HG03521 (cell line): ENCODE measurements around the gene SLC11A2.
"Not testable (repeated sequence)": the region's sequence is repeated elsewhere in the genome, so short reads cannot be mapped to it uniquely, and the experiment has no call there.

Experiments used
- ATAC-seq: cut with Tn5 transposase; IDR thresholded peaks from one replicate; pipeline ENCODE4 v1.9.1; 2021; ENCODE audit warnings: mild to moderate bottlenecking, moderate library complexity; ENCODE audit not compliant: unreplicated experiment

SLC11A2 gene

GRCh38 chr12:50991291-50991690 lies 34.9 kb downstream of the SLC11A2 start:
- ATAC-seq = no peak

- no peak for ATAC-seq
These were observed 35.4 kb downstream of the SLC11A2 start for GRCh38 chr12:50990791-50991190.

- no peak for ATAC-seq
These were observed 35.9 kb downstream of the SLC11A2 start for GRCh38 chr12:50990147-50990727.

- no peak for ATAC-seq
These were observed 37.3 kb downstream of the SLC11A2 start for GRCh38 chr12:50988871-50989270.

GRCh38 chr12:50988051-50988450 lies 38.1 kb downstream of the SLC11A2 start:
- ATAC-seq = no peak

- ATAC-seq = no peak
These were observed 39.0 kb downstream of the SLC11A2 start for GRCh38 chr12:50986966-50987737.

- no peak for ATAC-seq
These were observed 40.9 kb downstream of the SLC11A2 start for GRCh38 chr12:50985322-50985721.

- ATAC-seq = no peak
These were observed 41.4 kb downstream of the SLC11A2 start for GRCh38 chr12:50984586-50985298.

GRCh38 chr12:50981319-50982239 lies 44.6 kb downstream of the SLC11A2 start:
- ATAC-seq = no peak

- no peak for ATAC-seq
These were observed 45.6 kb downstream of the SLC11A2 start for GRCh38 chr12:50980545-50980944.

- ATAC-seq = no peak
These were observed 46.7 kb downstream of the SLC11A2 start for GRCh38 chr12:50979369-50980052.

- no peak for ATAC-seq
These were observed 54.2 kb downstream of the SLC11A2 start for GRCh38 chr12:50971946-50972345.

- ATAC-seq = no peak
These were observed 61.8 kb downstream of the SLC11A2 start for GRCh38 chr12:50964432-50964831.

GRCh38 chr12:50961708-50962107 lies 64.5 kb downstream of the SLC11A2 start:
- no peak for ATAC-seq

- ATAC-seq = no peak
These were observed 66.1 kb downstream of the SLC11A2 start for GRCh38 chr12:50960130-50960529.

GRCh38 chr12:50955697-50956096 lies 70.5 kb downstream of the SLC11A2 start:
- ATAC-seq = no peak

- ATAC-seq = no peak
These were observed 70.9 kb downstream of the SLC11A2 start for GRCh38 chr12:50955288-50955687.

- ATAC-seq = not testable (repeated sequence)
These were observed 71.4 kb downstream of the SLC11A2 start for GRCh38 chr12:50954789-50955188.

- ATAC-seq = no peak
These were observed 73.1 kb downstream of the SLC11A2 start for GRCh38 chr12:50953047-50953446.

- ATAC-seq = no peak
These were observed 73.7 kb downstream of the SLC11A2 start, which contains the start of gene HIGD1C for GRCh38 chr12:50952510-50952909. Gene HIGD1C (plus strand): TSS chr12:50952544. CDS start chr12:50953999, 1,455 bp downstream.
